HG03066 (cell line): ENCODE measurements around the gene CER1.

Experiments
- ATAC-seq: cut with Tn5 transposase; IDR thresholded peaks from one replicate; pipeline ENCODE4 v1.9.1; 2021; ENCODE audit warnings: low read depth; ENCODE audit not compliant: unreplicated experiment

Gene CER1

DNA sequence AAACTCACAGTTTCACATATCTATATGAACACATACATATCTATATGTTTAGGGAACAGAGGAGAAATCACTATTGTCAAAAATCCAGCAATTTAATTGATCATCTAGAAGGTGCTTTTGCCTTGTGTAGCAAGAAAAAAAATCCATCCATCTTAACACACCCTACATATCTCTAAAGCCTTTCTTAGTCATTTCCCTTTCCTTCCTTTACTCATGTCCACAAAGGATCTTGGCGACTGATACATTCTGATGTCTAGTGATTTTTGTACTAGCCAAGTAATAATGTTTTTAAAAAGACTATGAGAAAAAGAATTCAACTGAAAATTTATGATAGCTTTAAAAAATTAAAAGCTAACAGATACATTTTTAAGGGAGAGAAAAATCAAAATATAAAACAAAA, 51.8 kb downstream of the CER1 start:
- ATAC-seq: no peak
